ENCODE measurements around the gene VEZT. TPM values are rescaled to one million over a fixed set of nuclear protein-coding genes. Genes with fewer than 3 reads are reported as not detected.

VEZT gene
- total RNA-seq, 1 donor from 2014 or later: 148 TPM

- H3K4me3 Mint-ChIP-seq (ENCODE audit: unreplicated experiment): no peak overlapping the region
- TF ChIP-seq, protein P1, sequence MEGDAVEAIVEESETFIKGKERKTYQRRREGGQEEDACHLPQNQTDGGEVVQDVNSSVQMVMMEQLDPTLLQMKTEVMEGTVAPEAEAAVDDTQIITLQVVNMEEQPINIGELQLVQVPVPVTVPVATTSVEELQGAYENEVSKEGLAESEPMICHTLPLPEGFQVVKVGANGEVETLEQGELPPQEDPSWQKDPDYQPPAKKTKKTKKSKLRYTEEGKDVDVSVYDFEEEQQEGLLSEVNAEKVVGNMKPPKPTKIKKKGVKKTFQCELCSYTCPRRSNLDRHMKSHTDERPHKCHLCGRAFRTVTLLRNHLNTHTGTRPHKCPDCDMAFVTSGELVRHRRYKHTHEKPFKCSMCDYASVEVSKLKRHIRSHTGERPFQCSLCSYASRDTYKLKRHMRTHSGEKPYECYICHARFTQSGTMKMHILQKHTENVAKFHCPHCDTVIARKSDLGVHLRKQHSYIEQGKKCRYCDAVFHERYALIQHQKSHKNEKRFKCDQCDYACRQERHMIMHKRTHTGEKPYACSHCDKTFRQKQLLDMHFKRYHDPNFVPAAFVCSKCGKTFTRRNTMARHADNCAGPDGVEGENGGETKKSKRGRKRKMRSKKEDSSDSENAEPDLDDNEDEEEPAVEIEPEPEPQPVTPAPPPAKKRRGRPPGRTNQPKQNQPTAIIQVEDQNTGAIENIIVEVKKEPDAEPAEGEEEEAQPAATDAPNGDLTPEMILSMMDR (IDR thresholded peaks at IDR 0.05; ENCODE audit: partially characterized antibody, unreplicated experiment): no peak
- DNase-seq: no peak
- no peaks in the 10 kb centered on the region for H3K27me3 Mint-ChIP-seq (ENCODE audit: unreplicated experiment)
- no peaks in the 10 kb centered on the region for H3K9me3 Mint-ChIP-seq (ENCODE audit: unreplicated experiment)
- no peak overlapping the region for H3K27ac Mint-ChIP-seq (ENCODE audit: unreplicated experiment)
- H3K4me1 Mint-ChIP-seq (ENCODE audit: low read depth, unreplicated experiment): peaks cover 17% of the 10 kb centered on the region
- no peaks in the 10 kb centered on the region for H3K36me3 Mint-ChIP-seq (ENCODE audit: unreplicated experiment)
Measured at GRCh38 chr12:95198914-95199313, 18.7 kb upstream of the VEZT start.

GRCh38 chr12:95200128-95200894 lies 17.3 kb upstream of the VEZT start:
- Mint-ChIP-seq H3K4me3 (ENCODE audit: unreplicated experiment) (no peak overlapping the region), H3K27me3 (ENCODE audit: unreplicated experiment) (no peaks in the 10 kb centered on the region), H3K36me3 (ENCODE audit: unreplicated experiment) (no peaks in the 10 kb centered on the region), H3K4me1 (ENCODE audit: low read depth, unreplicated experiment) (peaks cover 23% of the 10 kb centered on the region), H3K27ac (ENCODE audit: unreplicated experiment) (no peak overlapping the region), H3K9me3 (ENCODE audit: unreplicated experiment) (no peaks in the 10 kb centered on the region)
- no peak for DNase-seq
- TF ChIP-seq, protein P1 (IDR thresholded peaks at IDR 0.05; ENCODE audit: partially characterized antibody, unreplicated experiment): no peak

- no peak overlapping the region for H3K4me3 Mint-ChIP-seq (ENCODE audit: unreplicated experiment)
Measured at GRCh38 chr12:95201056-95201670, 16.4 kb upstream of the VEZT start.

GRCh38 chr12:95202691-95203486 lies 14.7 kb upstream of the VEZT start:
- Mint-ChIP-seq H3K36me3 (ENCODE audit: unreplicated experiment) (peaks cover 9% of the 10 kb centered on the region), H3K9me3 (ENCODE audit: unreplicated experiment) (peaks cover 2% of the 10 kb centered on the region), H3K4me3 (ENCODE audit: unreplicated experiment) (no peak overlapping the region), H3K4me1 (ENCODE audit: low read depth, unreplicated experiment) (peaks cover 25% of the 10 kb centered on the region), H3K27ac (ENCODE audit: unreplicated experiment) (no peak overlapping the region), H3K27me3 (ENCODE audit: unreplicated experiment) (peaks cover 2% of the 10 kb centered on the region)
- TF ChIP-seq, protein P1 (IDR thresholded peaks at IDR 0.05; ENCODE audit: partially characterized antibody, unreplicated experiment): no peak
- no peak for DNase-seq

More at GRCh38 chr12:95201056-95201670, 16.4 kb upstream of the VEZT start:
- Mint-ChIP-seq H3K36me3 (ENCODE audit: unreplicated experiment) (no peaks in the 10 kb centered on the region), H3K9me3 (ENCODE audit: unreplicated experiment) (no peaks in the 10 kb centered on the region), H3K27me3 (ENCODE audit: unreplicated experiment) (no peaks in the 10 kb centered on the region), H3K27ac (ENCODE audit: unreplicated experiment) (no peak overlapping the region), H3K4me1 (ENCODE audit: low read depth, unreplicated experiment) (peaks cover 29% of the 10 kb centered on the region)
- TF ChIP-seq, protein P1 (IDR thresholded peaks at IDR 0.05; ENCODE audit: partially characterized antibody, unreplicated experiment): no peak
- no peak for DNase-seq
